NCI-H1694 (cell line): ENCODE results near the gene HIGD2A.
"Not testable (repeated sequence)": the region's sequence is repeated elsewhere in the genome, so short reads cannot be mapped to it uniquely, and the experiment has no call there.

Source experiments
- DNase-seq: peaks from one replicate; lab custom pipeline; 2025; lab: John Stamatoyannopoulos, UW

Gene HIGD2A

DNA sequence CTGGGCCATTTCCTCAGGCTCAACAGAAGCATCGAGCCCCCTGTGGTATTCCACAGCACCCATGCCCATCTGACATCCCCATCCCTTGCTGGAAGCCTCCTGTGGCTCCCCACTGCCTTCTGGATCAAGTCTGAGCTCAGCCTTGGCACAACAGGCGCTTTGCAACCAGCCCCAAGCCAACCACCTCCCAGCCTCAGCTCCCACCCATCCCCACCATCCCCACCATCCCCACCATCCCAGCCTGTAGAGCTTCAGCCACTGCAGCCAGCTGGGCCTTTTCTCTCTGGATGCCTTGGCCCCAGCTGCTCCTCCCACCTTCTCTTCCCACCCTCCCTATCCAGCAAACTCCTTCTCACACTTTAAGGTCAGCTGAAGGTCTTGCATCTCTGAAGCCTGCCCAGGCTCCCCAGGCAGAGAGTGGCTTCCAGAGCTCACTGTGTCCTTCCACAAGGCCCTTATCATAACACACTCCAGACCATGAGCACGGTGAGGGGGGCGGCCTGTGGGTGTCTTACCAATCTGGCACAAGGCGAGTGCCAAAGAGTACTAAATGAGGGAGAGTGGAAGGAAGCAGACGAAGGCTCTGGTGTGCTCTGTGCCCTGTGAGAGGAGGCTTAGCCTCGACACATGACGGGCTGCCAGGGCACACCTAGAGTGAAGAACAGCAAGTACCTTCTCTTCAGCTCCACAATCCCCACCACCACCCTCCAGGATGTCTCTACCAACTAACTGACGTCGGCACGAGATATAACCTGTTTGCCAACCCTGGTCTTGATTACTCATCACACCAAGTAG, 6.5 kb downstream of the HIGD2A start:
- DNase-seq, result no peak

DNA sequence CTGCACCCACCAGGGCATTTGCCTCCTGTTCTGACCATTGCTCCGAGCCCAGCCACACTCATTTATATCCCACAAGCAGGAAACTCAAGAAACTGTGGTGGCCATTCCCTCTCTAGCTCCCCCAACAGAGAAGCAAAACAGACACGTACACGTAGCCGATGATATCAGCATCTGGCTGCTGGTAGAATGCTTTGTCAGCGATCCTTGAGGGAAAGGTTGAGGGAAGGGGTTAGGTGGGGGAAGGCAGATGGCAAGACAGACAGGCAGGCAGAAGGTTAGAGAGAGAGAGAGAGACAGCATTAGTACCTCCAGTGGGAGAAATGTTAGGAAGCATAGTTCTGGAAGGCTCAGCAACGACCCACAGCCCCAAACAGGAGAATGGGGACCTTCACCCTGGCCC, 7.8 kb downstream of the HIGD2A start:
- peak; percentile 37 for DNase-seq

DNA sequence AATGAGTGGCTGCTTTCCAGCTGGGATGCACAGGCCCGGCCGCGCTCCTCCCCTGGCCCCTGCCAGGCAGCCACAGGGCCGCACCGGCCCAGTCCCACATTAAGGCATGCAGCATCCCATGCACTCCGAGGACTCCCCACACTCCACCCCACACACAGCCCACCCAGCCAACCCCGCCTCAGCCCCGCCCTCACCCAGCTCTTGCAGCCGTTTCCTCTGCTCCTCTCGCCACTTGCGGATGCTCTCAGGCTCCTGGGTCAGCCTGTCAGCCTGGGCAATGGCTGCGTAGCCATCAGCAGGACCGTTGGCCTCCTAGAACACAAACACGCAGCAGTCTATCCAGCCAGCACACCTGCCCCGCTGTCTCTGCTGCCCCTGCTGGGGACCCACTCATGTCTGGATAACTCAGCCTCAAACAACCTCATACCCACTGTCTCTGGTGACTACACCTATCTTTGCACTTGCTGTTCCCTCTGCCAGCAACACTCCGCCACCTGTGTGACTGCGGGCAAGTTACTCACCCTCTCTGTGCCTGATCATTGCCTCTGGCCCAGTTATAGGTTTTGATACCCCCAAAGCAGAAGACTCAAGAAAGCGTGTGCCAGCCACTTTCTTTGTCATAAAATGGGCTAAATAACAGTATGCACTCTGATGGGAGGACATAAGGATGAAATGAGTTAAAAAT, 9.3 kb downstream of the HIGD2A start:
- no peak for DNase-seq

DNA sequence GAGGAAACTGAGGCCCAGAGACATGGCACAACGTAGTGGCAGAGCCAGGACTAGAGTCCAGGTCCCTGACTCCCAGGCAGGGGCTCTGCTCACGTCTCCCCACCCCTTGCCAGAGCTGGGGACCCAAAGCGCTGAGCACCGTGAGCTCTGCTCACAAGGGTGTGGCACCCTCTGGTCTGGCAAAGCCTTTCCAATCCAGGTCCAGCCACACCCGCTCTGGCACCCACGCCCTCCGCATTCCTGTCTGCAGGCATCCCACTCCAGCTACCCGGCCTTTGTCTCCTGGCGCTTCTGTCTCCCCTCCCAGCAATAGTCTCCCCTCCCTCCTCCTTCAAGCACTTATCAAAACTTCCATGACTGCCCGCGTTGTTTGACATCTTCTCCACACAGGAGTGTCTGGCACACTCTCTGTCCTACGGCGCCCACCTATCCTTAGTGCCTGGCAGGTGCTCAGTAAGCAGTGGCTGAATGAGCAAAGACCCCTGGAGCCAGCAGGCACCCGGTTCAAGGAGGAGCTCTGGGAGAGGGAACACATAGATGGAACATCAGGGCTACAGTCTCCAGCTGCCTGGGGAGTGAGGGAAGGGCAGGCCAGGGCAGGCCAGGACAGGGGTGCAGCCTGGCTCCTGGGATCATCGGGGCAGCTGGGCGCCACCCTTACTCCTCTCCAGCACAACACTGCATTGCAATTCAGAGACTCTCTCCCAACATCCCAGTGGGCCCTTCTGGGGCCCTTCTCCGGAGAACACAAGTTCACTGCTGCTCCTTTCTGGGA, 12.0 kb downstream of the HIGD2A start:
- peak; percentile 6 for DNase-seq

DNA sequence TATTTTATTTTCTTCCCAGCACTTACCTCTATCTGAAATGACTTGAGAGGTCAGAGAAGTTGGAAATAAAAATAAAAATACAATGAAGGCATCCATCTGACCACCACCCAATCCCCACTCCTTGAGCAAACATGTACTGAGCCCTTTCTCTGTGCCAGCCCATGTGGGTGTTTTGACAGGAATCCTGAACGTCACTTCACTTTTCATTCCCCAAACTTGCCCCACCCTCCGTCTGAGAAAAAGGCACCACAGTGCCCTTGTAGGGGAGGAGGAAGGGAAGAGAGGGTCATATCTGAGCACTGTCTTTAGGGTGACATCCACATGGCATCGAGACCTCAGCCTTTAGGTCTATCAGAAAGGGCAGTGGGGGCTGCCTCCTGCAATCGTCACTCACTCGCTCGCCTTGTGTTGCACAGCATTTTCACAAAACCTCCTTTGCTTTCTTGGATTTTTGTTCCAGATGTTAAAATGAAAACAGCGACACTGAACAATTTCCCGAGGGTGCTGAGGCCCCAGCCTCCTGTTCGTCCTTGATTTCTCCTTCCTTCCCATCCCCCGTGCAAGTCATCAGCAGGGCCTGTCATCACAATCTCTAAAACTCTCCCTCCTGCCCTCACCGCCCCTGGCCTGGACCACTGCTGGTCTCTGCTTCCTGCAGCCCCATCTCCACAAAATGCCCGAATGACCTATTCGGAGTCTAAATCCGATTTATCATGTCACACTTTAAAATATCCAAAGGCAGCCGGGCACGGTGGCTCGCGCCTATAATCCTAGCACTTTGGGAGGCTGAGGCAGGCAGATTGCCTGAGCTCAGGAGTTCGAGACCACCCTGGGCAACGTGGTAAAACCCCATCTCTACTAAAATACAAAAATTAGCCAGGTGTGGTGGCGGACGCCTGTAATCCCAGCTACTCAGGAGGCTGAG, 13.0 kb downstream of the HIGD2A start:
- no peak for DNase-seq

DNA sequence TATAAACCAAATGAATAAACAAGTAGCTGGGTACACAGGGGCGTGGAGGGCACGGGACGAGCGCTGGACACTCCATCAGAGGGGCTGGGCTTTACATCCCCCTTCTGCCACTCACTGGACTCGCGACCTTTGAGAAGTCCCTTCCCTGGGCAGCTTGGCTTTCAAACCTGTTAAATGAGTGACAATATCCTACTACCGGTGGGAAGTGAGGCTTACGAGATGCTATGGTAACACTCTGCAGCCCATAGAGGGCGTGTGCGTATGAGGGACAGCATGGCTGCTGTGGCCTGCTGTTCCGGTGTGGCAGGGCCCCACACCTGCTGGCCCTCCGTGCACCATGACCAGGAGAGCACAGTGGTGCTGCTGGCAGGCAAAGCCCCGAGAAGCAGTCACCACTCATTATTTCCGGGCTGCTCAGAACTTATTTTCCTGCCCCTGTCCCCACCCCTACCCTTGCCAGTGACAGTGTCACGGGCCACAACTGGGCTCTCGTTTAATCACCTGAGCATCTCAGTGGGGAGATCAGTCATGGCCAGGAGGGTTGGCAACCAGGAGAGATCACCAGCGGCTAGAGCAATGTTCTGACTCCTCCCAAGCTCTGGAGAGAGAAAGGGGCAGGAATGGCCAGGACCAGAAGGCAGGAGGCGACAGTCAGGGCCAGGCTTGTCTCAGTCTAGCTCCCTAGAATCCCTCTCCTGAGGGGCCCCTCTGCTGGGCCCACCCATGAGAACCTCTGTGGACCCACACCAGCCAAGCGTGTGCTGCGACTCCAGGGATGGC, 17.3 kb downstream of the HIGD2A start:
- DNase-seq, result no peak

DNA sequence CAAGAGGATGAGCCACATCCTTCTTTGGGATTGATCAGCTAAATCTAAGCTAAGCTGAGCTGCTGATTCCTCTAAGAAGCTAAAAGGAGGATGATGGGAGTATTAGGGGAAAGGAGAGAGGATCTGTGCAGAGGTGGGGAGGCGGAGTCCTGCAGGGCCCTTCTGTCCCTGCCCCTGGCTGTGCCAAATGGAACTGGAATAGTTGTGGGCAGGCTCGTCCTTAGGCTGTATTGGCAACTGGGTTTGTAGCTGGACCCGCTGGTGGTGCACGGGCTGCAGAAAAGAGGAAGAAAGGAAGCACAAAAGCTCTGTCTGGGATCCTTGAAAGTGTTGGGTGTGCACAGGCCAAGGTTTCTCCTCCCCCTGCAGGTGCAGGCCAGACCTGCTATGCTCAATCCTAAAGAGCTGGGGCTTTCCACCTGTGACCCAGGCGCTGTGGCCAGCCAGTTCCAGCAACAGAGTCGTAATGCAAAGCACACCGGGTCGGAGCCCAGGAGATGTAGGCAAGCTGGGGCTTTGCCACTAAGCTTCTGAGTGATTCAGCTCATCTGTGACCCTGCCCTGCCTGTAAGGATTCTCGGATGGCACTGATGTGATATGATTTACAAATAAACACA, 18.0 kb downstream of the HIGD2A start:
- no peak for DNase-seq

DNA sequence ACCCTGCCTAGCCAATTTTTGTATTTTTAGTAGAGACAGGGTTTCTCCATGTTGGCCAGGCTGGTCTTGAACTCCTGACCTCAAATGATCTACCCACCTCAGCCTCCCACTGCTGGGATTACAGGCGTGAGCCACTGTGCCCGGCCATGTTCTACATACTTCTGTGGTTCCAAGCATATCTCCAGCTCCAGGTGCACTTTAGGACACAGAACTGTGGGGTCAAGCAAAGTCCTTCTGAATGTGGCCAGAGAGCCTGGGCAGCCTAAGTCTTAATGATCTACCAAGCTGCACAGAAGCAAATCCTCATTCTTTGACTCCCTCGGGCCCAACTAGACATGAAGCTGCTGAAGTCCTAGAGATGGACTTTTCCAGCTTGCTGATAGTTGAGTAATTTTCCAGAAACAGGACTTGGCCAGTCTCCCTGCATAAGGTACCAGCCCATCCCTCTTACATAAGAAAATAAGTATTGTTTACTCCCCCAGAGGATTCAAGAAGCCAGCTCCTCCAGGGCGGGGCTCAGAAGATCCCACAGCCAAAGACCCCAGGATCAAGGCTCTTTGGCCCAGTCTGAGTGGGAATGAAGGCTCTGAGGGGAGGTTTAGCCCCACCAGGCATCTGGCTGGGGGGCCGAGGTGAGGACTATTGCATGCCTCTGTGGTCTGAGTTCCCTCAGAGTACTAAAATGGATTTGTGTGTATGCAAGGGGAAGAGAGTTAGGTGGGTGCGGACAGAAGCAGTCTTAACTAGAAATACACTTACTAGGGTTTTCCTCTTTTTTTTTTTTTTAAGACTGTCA, 19.1 kb downstream of the HIGD2A start:
- no peak for DNase-seq

DNA sequence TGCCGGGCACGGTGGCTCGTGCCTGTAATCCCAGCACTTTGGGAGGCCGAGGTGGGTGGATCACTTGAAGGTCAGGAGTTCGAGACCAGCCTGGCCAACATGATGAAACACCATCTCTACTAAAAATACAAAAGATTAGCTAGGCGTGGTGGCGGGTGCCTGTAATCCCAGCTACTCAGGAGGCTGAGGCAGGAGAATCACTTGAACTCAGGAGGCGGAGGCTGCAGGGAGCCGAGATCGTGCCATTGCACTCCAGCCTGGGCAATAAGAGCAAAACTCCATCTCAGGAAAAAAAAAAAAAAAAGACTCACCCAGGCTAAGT, 19.7 kb downstream of the HIGD2A start:
- DNase-seq, result not testable (repeated sequence)

DNA sequence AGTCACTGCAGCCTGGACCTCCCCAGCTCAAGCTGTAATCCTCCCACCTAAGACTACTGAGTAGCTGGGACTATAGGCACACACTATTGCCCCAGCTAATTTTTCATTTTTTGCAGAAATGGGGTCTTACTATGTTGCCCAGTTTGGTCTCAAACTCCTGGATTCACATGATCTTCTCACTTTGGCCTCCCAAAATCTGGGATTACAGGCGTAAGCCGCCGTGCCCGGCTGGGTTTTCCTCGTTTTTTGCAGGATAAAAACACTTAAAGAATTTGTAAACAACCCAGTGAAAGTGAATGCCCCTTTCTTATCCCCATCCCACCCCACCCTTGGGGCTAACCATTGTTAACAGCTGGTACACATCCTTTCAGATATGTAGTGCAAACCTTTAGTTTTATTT, 20.0 kb downstream of the HIGD2A start:
- DNase-seq, result no peak

DNA sequence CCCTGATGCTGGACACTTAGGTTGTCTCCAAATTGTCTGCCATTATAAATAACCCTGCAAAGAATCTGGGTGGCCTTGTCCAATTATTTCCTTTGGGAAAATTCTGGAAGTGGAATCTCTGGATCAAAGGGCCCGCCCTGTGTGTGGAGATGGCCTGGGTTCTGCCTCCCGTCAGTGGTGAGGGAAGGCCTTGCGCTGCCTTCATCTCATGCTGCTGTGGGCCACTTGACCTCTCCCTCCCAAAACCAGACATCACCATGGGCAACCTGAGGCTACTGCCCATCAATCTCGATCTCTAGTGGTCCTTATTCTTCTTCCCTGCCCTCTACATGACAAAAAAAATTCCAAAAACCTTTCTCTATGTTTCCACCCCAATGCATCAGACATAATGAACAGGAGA, 21.2 kb downstream of the HIGD2A start:
- no peak for DNase-seq

DNA sequence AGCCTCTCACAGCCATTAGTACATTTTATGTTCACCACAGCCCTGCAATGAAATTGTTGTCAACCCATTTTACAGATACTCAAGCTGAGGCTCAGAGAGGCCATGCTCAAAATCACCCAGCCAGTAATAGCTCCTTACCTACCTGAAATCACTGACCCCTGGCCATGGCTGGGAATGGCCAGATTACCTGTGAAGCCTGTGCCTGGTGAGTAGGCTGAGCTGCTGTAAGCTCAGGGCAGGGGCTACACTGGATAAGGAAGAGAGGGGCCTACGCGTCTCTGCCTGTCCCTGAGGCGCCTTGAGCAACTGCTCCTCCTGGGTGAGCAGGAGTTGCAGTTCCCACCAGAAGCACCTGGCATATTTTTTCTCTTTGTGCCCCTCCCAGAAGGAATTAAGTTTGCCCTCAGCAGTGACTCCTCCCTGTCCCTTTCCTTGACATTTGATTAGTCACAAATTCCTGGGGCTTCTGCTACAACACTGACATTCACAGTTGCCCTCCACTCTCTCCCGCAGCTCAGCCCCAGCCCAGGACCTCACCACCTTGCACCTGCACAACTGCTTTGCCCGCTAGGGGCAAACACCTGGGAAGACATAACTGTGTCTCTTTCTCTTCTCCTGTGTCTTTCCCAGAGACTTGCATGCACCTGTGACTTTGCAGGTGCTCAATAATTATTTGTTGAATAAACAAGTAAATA, 22.1 kb downstream of the HIGD2A start:
- no peak for DNase-seq

DNA sequence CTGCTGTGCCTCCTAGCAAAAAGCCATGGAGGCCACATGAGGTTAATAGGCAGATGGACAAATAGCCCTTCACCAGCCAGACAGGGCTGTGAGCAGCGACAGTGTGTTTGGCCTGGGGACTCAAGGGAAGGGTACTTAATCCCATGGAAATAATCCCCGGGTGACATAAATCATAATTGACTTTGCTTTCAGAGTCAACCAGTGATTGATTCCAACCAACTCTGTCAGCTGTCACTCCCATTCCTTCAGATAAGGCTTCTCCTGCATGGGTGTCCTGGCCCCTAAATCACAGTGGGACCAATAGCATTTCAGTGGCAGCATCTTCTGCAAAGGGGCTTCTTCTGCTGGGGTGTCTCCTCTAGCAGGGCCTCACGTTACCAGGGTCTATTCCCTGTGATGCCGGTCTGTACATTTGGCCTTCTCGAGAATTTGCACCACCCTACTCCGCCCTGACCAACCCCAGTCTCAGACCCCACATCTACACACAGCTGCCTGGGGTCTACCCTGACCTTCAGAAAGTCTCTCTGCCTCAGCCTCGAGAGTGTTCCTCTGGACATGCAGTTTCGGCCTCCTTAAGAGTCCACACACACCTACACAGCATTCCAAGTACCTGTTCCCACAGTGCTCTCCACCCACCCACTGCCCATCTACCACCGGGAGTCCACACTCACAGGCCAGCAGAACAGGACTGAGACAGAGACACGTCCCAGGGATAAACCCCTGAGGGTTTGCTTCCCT, 24.1 kb downstream of the HIGD2A start:
- no peak for DNase-seq

DNA sequence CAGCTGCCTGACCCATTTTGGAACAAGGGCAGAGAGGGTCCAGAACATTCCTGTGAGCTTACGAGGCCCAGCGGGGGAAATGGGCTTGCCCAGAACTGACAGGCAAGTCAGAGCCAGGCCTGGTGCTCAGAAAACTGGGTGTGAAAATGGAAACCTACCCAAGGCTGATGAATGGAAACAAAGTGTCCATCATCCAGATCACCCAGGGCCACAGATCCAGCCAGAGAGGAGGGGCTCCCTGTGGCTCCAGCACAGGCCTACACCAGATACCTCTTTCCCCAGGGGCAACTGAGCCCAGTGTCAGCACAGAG, 24.7 kb downstream of the HIGD2A start:
- no peak for DNase-seq

DNA sequence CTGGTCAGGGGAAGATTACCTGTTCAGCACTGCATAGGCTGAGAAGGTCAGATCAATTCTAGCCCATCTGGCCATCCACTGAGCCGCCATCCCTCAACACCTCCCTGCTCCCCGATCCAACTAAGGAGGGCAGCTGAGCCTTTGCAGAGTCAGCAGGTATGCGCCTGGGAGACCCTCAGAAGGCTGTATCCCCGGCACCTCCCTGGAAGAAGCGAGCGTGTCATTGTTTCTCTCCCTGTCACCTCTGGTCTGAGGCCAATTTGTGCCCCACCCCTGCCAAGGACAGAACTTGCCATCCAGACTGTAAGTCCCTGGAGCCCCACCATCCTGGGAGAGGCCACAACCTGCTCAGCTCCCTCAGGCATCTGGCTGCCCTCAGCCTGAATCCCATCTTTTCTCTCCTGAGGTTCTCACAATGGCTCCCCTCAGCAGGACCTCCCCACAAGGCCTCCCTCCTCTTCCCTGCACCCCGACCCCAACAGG, 25.2 kb downstream of the HIGD2A start:
- DNase-seq, result no peak

DNA sequence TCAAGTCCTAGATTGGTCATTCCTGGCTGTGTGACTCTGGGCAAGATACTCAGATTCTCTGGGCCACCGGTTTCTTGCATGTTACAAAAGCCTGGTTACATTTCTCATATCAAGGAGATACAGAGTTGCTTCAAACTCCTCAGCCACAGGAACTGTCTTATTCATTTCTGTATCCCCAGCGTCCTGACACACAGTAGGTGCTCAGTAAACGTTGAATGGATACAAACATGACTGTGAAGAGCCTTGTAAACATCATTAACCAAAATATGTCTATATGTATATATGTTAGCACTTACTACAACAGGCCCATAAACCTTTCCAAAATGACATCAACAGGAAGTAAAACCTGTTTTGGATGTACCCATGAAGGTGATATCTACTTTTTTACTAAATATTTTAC, 26.2 kb downstream of the HIGD2A start:
- no peak for DNase-seq

DNA sequence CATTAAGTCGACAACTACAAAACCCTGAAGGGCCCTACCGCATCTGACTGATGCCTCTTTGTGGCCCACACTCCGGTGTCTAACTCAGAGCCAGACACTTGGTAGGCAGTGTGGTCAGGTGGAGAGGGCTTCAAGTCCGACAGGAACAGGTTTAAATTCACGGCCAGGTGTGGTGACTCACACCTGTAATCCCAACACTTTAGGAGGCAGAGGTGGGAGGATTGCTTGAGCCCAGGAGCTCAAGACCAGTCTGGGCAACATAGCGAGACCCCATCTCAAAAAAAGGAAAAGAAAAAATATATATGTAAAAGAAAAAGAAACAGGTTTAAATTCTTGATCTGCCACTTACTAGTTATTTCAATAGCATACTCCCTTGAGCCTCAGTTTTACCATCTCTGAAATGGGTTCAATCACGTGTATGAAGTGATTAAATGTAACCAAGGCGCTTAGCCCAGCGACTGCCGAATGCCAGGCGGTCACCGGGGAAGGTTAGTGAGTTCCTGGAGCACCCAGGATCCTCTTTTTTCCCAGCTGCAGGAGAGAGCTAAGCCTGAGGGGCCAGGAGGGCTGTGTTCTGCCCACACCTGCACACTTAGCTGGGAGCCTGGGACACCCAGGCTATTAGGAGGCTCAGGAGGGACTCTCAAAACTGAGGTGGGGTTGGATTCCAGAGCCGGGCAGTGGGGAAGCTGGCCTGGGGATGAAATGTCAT, 26.8 kb downstream of the HIGD2A start:
- no peak for DNase-seq
